HG03095 (cell line): ENCODE results near the gene IVNS1ABP.
"Not testable (repeated sequence)": the region's sequence is repeated elsewhere in the genome, so short reads cannot be mapped to it uniquely, and the experiment has no call there.

Source experiments
- ATAC-seq: cut with Tn5 transposase; IDR thresholded peaks from one replicate; pipeline ENCODE4 v1.9.1; 2021; ENCODE audit warnings: moderate library complexity; ENCODE audit not compliant: unreplicated experiment

Gene IVNS1ABP

GRCh38 chr1:185257950-185258208, 59.2 kb downstream of the IVNS1ABP start:
- no peak for ATAC-seq

- not testable (repeated sequence) for ATAC-seq
These were observed 59.7 kb downstream of the IVNS1ABP start for GRCh38 chr1:185257116-185257949.

GRCh38 chr1:185255595-185255994, 61.4 kb downstream of the IVNS1ABP start:
- ATAC-seq: not testable (repeated sequence)

GRCh38 chr1:185252404-185252803, 64.6 kb downstream of the IVNS1ABP start:
- ATAC-seq: not testable (repeated sequence)

GRCh38 chr1:185251928-185252327, 65.1 kb downstream of the IVNS1ABP start:
- not testable (repeated sequence) for ATAC-seq

GRCh38 chr1:185250063-185250462, 67.0 kb downstream of the IVNS1ABP start:
- ATAC-seq: no peak

GRCh38 chr1:185249563-185249962, 67.5 kb downstream of the IVNS1ABP start:
- no peak for ATAC-seq
